ENCODE measurements around the gene RHOB. TPM values are rescaled to one million over a fixed set of nuclear protein-coding genes. Genes with fewer than 3 reads are reported as not detected.

The RHOB gene
- total RNA-seq, 1 donor from 2014 or later = 12.9 TPM

- H3K4me1 Mint-ChIP-seq = no peaks in the 10 kb centered on the region
- POLR2A ChIA-PET = interaction anchor here (1.1 kb wide), 1 partner anchor 10 kb away, joined by 3 read pairs; the partner anchor contains the start of gene RHOB
Observed at GRCh38 chr2:20436716-20437470, 10.0 kb upstream of the RHOB start.

DNA sequence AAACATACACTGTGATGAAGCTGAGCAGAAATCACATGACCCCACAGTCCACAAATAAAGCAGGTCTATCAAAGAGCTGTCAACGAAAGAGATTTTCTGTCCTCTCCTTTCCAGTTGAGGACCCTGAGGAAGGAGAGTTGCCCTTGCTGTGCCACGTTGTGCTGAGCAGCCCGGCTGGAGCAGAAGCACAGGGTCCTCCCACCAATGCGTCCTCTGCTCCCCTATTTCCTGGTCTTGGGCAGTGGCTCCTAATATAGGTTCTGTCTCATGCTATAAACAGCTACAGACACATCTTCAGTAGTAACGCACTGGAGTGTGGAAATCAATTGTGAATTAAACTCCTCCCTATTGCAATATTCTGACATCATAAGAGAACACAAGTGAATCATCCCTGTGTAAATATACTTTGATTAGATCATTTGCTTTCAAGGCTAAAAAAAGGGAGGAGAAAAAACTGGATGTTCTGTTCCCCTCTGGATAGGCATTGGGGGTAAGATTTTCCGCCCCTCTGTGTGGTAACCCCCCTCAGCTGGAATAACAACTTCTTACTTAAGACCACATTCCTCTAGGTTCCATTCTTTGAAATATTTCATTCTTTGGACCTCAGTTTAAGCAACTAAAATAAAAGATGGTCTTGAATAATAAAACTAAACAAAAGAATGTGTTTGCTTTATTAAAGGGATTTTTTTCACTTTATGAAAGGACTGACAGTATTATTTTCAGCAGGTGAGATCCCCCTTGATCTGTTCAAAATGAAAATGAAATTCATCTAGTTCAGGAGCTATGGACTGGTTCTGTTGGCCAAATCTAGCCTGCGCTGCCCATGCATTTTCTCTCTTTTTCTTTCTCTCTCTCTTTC, 8.3 kb upstream of the RHOB start:
- POLR2A ChIA-PET = interaction anchor here (0.6 to 0.9 kb wide), 2 partner anchors 8 to 224 kb away, joined by 4 read pairs; partner anchors contain the start of gene RHOB

More at GRCh38 chr2:20436716-20437470, 10.0 kb upstream of the RHOB start:
- H3K27ac Mint-ChIP-seq = no peak overlapping the region
- peaks cover 13% of the 10 kb centered on the region for H3K27me3 Mint-ChIP-seq
- DNase-seq = no peak
- ATAC-seq (ENCODE audit: low read depth) = no peak
- CTCF ChIA-PET = interaction anchor here (0.6 to 2.1 kb wide), 4 partner anchors 26 to 413 kb away, joined by 3 to 9 read pairs (median 6); no protein-coding TSS in a partner anchor
- no peak overlapping the region for H3K4me3 Mint-ChIP-seq
- TF ChIP-seq, protein P1, sequence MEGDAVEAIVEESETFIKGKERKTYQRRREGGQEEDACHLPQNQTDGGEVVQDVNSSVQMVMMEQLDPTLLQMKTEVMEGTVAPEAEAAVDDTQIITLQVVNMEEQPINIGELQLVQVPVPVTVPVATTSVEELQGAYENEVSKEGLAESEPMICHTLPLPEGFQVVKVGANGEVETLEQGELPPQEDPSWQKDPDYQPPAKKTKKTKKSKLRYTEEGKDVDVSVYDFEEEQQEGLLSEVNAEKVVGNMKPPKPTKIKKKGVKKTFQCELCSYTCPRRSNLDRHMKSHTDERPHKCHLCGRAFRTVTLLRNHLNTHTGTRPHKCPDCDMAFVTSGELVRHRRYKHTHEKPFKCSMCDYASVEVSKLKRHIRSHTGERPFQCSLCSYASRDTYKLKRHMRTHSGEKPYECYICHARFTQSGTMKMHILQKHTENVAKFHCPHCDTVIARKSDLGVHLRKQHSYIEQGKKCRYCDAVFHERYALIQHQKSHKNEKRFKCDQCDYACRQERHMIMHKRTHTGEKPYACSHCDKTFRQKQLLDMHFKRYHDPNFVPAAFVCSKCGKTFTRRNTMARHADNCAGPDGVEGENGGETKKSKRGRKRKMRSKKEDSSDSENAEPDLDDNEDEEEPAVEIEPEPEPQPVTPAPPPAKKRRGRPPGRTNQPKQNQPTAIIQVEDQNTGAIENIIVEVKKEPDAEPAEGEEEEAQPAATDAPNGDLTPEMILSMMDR (IDR thresholded peaks at IDR 0.05) = no peak
- no peaks in the 10 kb centered on the region for H3K36me3 Mint-ChIP-seq (ENCODE audit: low read depth)
- intact Hi-C loops (cut with micrococcal nuclease) = no loop called here
- no peaks in the 10 kb centered on the region for H3K9me3 Mint-ChIP-seq

GRCh38 chr2:20439193-20439475, 7.7 kb upstream of the RHOB start:
- no peak for ATAC-seq (ENCODE audit: low read depth)
- intact Hi-C loops (cut with micrococcal nuclease) = no loop called here
- TF ChIP-seq, protein P1 (IDR thresholded peaks at IDR 0.05) = no peak
- no peak overlapping the region for H3K27ac Mint-ChIP-seq
- no peaks in the 10 kb centered on the region for H3K9me3 Mint-ChIP-seq
- ChIA-PET POLR2A (interaction anchor here (0.6 to 0.9 kb wide), 2 partner anchors 8 to 224 kb away, joined by 4 read pairs; partner anchors contain the start of gene RHOB), CTCF (interaction anchor here (0.6 to 4.7 kb wide), 4 partner anchors 28 to 212 kb away, joined by 3 to 43 read pairs (median 3); no protein-coding TSS in a partner anchor)
- H3K4me1 Mint-ChIP-seq = no peaks in the 10 kb centered on the region
- no peaks in the 10 kb centered on the region for H3K36me3 Mint-ChIP-seq (ENCODE audit: low read depth)
- H3K27me3 Mint-ChIP-seq = peaks cover 13% of the 10 kb centered on the region
- no peak overlapping the region for H3K4me3 Mint-ChIP-seq
- no peak for DNase-seq

More for the DNA sequence above, 8.3 kb upstream of the RHOB start:
- no peak for DNase-seq
- no peak for ATAC-seq (ENCODE audit: low read depth)
- Mint-ChIP-seq H3K4me3 (no peak overlapping the region), H3K9me3 (no peaks in the 10 kb centered on the region), H3K27me3 (peaks cover 13% of the 10 kb centered on the region), H3K4me1 (no peaks in the 10 kb centered on the region), H3K36me3 (ENCODE audit: low read depth) (no peaks in the 10 kb centered on the region), H3K27ac (no peak overlapping the region)
- CTCF ChIA-PET = interaction anchor here (0.6 to 4.7 kb wide), 5 partner anchors 28 to 213 kb away, joined by 3 to 43 read pairs (median 3); no protein-coding TSS in a partner anchor
- TF ChIP-seq, protein P1 (IDR thresholded peaks at IDR 0.05) = no peak
- intact Hi-C loops (cut with micrococcal nuclease) = no loop called here

DNA sequence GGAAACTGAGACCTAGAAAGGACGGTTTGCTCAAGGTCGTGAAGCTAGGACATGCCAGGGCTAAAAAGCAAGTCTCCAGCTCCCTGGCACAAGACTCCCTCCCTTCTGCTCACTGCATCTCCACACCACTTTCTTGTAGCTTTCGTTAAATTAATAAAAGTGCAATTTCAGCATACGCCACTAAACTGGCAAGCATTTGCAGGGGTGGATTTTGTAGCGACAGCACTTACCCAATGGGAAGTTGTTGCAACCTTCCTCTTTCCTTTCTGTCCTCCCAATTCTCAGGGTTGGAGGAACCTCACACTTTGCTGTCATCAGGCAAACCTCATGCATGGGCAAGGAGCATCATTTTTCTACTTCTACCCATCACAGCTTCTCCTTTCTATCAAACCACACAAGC, 7.4 kb upstream of the RHOB start:
- Mint-ChIP-seq H3K4me3 (no peak overlapping the region), H3K4me1 (no peaks in the 10 kb centered on the region), H3K27me3 (peaks cover 13% of the 10 kb centered on the region), H3K36me3 (ENCODE audit: low read depth) (no peaks in the 10 kb centered on the region), H3K9me3 (no peaks in the 10 kb centered on the region), H3K27ac (no peak overlapping the region)
- POLR2A ChIA-PET = no interaction called here
- TF ChIP-seq, protein P1 (IDR thresholded peaks at IDR 0.05) = no peak
- no peak for DNase-seq
- no peak for ATAC-seq (ENCODE audit: low read depth)
- CTCF ChIA-PET = interaction anchor here (1.2 to 4.7 kb wide), 2 partner anchors 203 to 212 kb away, joined by 3 to 43 read pairs; no protein-coding TSS in a partner anchor
- intact Hi-C loops (cut with micrococcal nuclease) = no loop called here
